DND-41 (cell line): ENCODE measurements around the gene ARHGEF12.

Experiments
- ATAC-seq: fragments of 200-7000 bp; cut with Tn5 transposase; 3 replicates; pipeline ENCODE4 v1.9.1; 2021; ENCODE audit warnings: low read depth; ENCODE audit not compliant: insufficient read depth
- DNase-seq: peaks from one replicate; pipeline ENCODE4 v3.0.0-alpha.2; 2020
- H2AFZ ChIP-seq: 2 replicates; pipeline ENCODE4 v1.6.0; 2012; ENCODE audit warnings: low read depth, low read length
- H3K27ac ChIP-seq: 2 replicates; pipeline ENCODE4 v1.5.1; 2012; ENCODE audit warnings: low read length, inconsistent platforms
- H3K27me3 ChIP-seq: fragments of 200-600 bp; sonication (generic); 2 replicates; pipeline ENCODE4 v1.6.0; 2012; ENCODE audit warnings: low read length, mild to moderate bottlenecking, inconsistent platforms; ENCODE audit not compliant: insufficient read depth, poor library complexity
- H3K36me3 ChIP-seq: 2 replicates; pipeline ENCODE4 v1.5.1; 2012; ENCODE audit warnings: low read length, inconsistent platforms; ENCODE audit not compliant: insufficient read depth
- H3K4me1 ChIP-seq: 2 replicates; pipeline ENCODE4 v1.5.1; 2012; ENCODE audit warnings: mild to moderate bottlenecking, low read length; ENCODE audit not compliant: insufficient read depth
- H3K4me2 ChIP-seq: 2 replicates; pipeline ENCODE4 v1.6.0; 2012; ENCODE audit warnings: mild to moderate bottlenecking, moderate library complexity, low read length, inconsistent platforms; ENCODE audit not compliant: insufficient read depth
- H3K4me3 ChIP-seq, 2 experiments: fragments of 200-600 bp in 1 of 2; shearing (Covaris generic) in 1 of 2; 2 replicates each; pipeline ENCODE4 v1.5.1; 2012 to 2016; ENCODE audit warnings: inconsistent platforms in 2 of 2, low read length in 2 of 2, mild to moderate bottlenecking in 2 of 2, low read depth in 1 of 2, moderate library complexity in 1 of 2
- H3K79me2 ChIP-seq: 2 replicates; pipeline ENCODE4 v1.6.0; 2012; ENCODE audit warnings: low read length, inconsistent platforms; ENCODE audit not compliant: insufficient read depth
- H3K9ac ChIP-seq: 2 replicates; pipeline ENCODE4 v1.6.0; 2012; ENCODE audit warnings: low read depth, mild to moderate bottlenecking, inconsistent platforms, low read length, moderate library complexity
- H3K9me3 ChIP-seq: 2 replicates; pipeline ENCODE4 v1.5.1; 2012; ENCODE audit warnings: low read length, moderate library complexity, mild to moderate bottlenecking, inconsistent platforms; ENCODE audit not compliant: insufficient read depth, severe bottlenecking
- H4K20me1 ChIP-seq: 2 replicates; pipeline ENCODE4 v1.6.0; 2012; ENCODE audit warnings: low read length; ENCODE audit not compliant: insufficient read depth
- CTCF ChIP-seq: IDR thresholded peaks from 2 replicates; pipeline ENCODE4 v1.5.1; 2012; ENCODE audit warnings: borderline replicate concordance, low read length, moderate library complexity, mild to moderate bottlenecking; ENCODE audit not compliant: poor library complexity, severe bottlenecking; ENCODE audit errors: extremely low read depth
- EZH2 ChIP-seq: IDR thresholded peaks from 3 replicates; pipeline ENCODE4 v1.6.1; 2012; ENCODE audit warnings: borderline replicate concordance, low read depth, mild to moderate bottlenecking, moderate library complexity, low read length, inconsistent platforms; ENCODE audit not compliant: severe bottlenecking

Gene ARHGEF12

GRCh38 chr11:120510406-120511115 lies 174.3 kb downstream of the ARHGEF12 start:
- H3K4me3 ChIP-seq, result no peak overlapping the region
- TF ChIP-seq CTCF (no peak), EZH2 (no peak)
- no peaks in the 10 kb centered on the region for H3K36me3 ChIP-seq
- H3K27me3 ChIP-seq, result peaks cover 20% of the 10 kb centered on the region
- H3K4me2 ChIP-seq, result no peak overlapping the region
- no peak overlapping the region for H3K9ac ChIP-seq
- DNase-seq, result no peak
- H3K27ac ChIP-seq, result no peak overlapping the region
- H3K9me3 ChIP-seq, result no peaks in the 10 kb centered on the region
- 0 out of 3 replicates have a peak, but pooled peaks have one; percentile 19 for ATAC-seq
- no peaks in the 10 kb centered on the region for H3K79me2 ChIP-seq
- H3K4me1 ChIP-seq, result no peaks in the 10 kb centered on the region
- H4K20me1 ChIP-seq, result peaks cover 12% of the 10 kb centered on the region; the same call in 1 of the 2 replicates
- no peak overlapping the region for H2AFZ ChIP-seq

- Histone ChIP-seq H3K4me3 (no peak within 1 kb of the TSS), H3K36me3 (no peaks in the 10 kb centered on the region), H3K9ac (no peak within 1 kb of the TSS), H2AFZ (no peak within 1 kb of the TSS), H4K20me1 (peaks cover 12% of the 10 kb centered on the region; the same call in 1 of the 2 replicates), H3K4me2 (no peak within 1 kb of the TSS), H3K27ac (no peak within 1 kb of the TSS), H3K79me2 (no peaks in the 10 kb centered on the region), H3K9me3 (no peaks in the 10 kb centered on the region), H3K4me1 (no peaks in the 10 kb centered on the region), H3K27me3 (peaks cover 14% of the 10 kb centered on the region)
- DNase-seq (peak; percentile 39), ATAC-seq (peak; percentile 69; the same call in 2 of the 3 replicates)
- TF ChIP-seq EZH2, result no peak
- peak; percentile 80 for TF ChIP-seq CTCF
Observed at GRCh38 chr11:120511116-120511819, 175.1 kb downstream of the ARHGEF12 start, which contains the start of gene GRIK4. GRIK4 (plus strand) TSS chr11:120511748; CDS start chr11:120660319, 148,571 bp downstream.

GRCh38 chr11:120511820-120512738 lies 175.9 kb downstream of the ARHGEF12 start:
- TF ChIP-seq EZH2 (no peak), CTCF (no peak)
- ATAC-seq (no peak), DNase-seq (no peak)
- H3K4me2 ChIP-seq, result no peak overlapping the region
- H3K27ac ChIP-seq, result no peak overlapping the region
- H3K4me1 ChIP-seq, result no peaks in the 10 kb centered on the region
- H4K20me1 ChIP-seq, result peaks cover 8% of the 10 kb centered on the region; the same call in 1 of the 2 replicates
- peaks cover 6% of the 10 kb centered on the region for H3K27me3 ChIP-seq
- no peak overlapping the region for H3K9ac ChIP-seq
- no peak overlapping the region for H2AFZ ChIP-seq
- no peaks in the 10 kb centered on the region for H3K36me3 ChIP-seq
- no peaks in the 10 kb centered on the region for H3K79me2 ChIP-seq
- H3K4me3 ChIP-seq, result no peak overlapping the region
- H3K9me3 ChIP-seq, result no peaks in the 10 kb centered on the region
